Measurements from ENCODE around the gene NETO1.

NETO1 gene

GRCh38 chr18:72726201-72726600 lies 141.6 kb downstream of the NETO1 start:
- no peak for DNase-seq (ENCODE audit: low read depth in 2 of 2)

DNA sequence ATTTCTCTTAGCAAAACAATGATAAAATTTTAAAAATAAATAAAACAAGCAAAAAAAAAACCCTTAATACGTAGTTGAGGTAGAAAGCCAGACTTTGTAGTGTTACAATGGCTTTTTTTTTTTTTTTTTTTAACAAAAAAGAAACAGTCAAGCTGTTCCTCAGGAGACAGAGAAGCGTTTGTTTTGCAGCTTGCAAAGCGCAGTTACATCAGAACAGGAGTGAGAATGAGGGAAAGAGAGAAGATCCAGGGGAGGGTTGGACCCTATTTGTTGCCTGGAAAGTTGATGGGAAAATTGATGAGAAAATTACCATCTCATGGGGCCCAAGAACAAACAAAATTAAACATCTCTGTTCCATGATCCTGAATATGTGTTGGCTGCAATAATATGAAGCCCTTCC lies 146.5 kb downstream of the NETO1 start:
- DNase-seq (ENCODE audit: low read depth in 2 of 2): no peak

DNA sequence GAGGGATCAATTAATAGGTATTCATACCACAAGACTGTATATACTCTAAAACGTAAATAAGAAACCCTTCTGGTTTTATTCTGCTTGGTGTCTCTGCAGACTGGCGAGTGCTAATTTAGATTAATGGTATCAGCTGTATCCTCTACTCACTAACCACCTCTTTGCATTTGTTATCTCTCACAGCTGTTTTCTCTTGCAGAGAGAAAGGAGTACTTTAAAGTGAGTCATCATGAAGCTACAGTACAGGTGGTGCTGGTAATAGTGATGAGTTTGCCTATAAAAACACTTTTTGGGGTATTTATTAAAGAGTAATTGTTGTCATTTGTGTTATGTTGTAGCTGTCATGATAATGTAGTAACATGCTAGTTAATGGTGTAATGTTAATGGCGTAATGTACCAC lies 147.7 kb downstream of the NETO1 start:
- no peak for DNase-seq (ENCODE audit: low read depth in 2 of 2)

GRCh38 chr18:72704202-72704601 lies 163.6 kb downstream of the NETO1 start:
- no peak for DNase-seq (ENCODE audit: low read depth in 2 of 2)

- DNase-seq (ENCODE audit: low read depth in 2 of 2): no peak
Observed at GRCh38 chr18:72700961-72701710, 166.7 kb downstream of the NETO1 start.

DNA sequence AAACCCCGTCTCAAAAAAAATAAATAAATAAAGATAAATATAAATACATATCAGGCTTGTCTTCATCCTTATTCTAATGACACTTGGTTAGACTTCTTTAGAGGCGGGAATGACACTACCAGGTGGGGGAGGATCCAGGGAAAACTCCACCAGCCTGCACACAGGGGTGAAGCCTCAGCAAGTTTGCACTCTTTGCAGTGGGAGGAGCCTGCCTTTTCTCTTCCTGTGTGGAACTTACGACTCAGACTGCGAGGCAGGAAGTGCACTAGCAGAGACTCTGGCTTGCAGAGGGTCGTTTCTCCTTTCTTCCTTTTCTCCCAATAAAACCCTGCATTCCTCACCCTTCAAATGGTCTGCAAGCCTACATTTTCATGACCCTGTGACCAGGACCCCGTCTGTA lies 170.1 kb downstream of the NETO1 start:
- DNase-seq (ENCODE audit: low read depth in 2 of 2): no peak

DNA sequence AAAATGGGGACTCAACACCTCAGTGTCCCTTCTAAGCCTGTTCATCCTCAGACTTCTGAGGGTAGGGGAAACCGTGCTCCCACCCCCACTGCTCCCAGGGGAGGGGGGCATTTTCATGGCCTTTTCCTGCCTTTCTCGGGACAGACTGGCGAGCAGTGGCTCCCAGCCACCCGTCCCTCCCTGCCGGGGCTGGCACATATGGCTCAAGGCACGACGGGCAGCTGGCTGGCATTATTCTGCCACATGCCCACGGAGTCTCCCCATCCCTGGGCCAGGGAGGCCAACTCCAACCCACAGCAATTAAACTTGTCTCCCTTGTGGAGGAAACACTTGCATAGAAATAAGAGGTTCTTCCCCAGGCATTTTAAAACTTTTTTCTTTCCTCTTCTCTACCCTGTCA lies 175.2 kb downstream of the NETO1 start:
- no peak for DNase-seq (ENCODE audit: low read depth in 2 of 2)

Measured in stimulated activated CD8-positive, alpha-beta memory T cell treated with anti-CD3 and anti-CD28 coated beads, Interleukin-7, amount 100 ng/mL, for 1 hour (primary cell).